ENCODE data around the gene TBCK.

Gene TBCK

DNA sequence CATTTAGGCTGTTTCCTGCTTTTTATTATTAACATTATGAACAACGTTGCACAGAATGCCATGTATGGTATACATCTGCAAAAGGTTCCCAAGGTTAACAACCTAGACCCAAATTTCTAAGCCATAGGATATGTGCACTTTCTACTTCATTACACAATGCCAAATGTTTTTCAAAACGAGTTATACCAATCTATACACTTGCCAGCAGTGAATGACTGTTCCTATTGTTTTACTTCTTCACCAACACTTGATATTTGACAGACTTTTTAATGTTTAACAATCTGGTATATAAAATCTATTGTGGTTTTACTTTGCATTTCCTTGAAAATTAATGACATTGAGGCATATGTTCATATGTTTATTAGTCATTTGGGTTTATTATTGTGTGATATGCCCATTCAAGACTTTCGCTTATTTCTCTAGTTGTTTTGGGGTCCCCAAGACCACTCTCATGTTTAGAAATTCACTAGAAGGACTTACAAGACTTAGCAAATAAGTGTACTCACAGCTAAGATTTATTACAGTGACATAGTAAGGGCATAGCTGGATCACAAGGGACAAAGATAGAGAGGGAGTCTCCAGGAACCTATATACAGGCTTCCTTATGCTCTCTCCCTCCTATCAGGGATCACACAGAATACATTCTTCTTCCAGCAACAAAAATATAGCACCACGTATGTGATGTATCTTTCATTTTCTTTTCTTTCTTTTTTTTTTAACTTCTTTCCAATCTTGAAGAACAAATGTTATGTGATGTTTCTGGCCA, 62.5 kb downstream of the TBCK start:
- no peak overlapping the region for H3K27ac ChIP-seq
- no peaks in the 10 kb centered on the region for H3K36me3 ChIP-seq (ENCODE audit: insufficient read depth)
- H3K4me3 ChIP-seq (IDR thresholded peaks at IDR 0.05; ENCODE audit: insufficient read depth, low read depth, low read length), result no peak overlapping the region
- no peak overlapping the region for H3K4me2 ChIP-seq
- no peak overlapping the region for H2AFZ ChIP-seq (ENCODE audit: low read depth)
- TF ChIP-seq, protein P1, sequence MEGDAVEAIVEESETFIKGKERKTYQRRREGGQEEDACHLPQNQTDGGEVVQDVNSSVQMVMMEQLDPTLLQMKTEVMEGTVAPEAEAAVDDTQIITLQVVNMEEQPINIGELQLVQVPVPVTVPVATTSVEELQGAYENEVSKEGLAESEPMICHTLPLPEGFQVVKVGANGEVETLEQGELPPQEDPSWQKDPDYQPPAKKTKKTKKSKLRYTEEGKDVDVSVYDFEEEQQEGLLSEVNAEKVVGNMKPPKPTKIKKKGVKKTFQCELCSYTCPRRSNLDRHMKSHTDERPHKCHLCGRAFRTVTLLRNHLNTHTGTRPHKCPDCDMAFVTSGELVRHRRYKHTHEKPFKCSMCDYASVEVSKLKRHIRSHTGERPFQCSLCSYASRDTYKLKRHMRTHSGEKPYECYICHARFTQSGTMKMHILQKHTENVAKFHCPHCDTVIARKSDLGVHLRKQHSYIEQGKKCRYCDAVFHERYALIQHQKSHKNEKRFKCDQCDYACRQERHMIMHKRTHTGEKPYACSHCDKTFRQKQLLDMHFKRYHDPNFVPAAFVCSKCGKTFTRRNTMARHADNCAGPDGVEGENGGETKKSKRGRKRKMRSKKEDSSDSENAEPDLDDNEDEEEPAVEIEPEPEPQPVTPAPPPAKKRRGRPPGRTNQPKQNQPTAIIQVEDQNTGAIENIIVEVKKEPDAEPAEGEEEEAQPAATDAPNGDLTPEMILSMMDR (conservative IDR thresholded peaks at IDR 0.05; ENCODE audit: low read depth, low read length), result no peak
- H4K20me1 ChIP-seq (ENCODE audit: insufficient read depth), result no peaks in the 10 kb centered on the region
- no peaks in the 10 kb centered on the region for H3K27me3 ChIP-seq (ENCODE audit: insufficient read depth, low read depth)
- no peak overlapping the region for H3K9ac ChIP-seq
- H3K4me1 ChIP-seq (ENCODE audit: low read depth, poor library complexity, severe bottlenecking), result no peaks in the 10 kb centered on the region
- H3K79me2 ChIP-seq (ENCODE audit: insufficient read depth, low read depth), result no peaks in the 10 kb centered on the region

DNA sequence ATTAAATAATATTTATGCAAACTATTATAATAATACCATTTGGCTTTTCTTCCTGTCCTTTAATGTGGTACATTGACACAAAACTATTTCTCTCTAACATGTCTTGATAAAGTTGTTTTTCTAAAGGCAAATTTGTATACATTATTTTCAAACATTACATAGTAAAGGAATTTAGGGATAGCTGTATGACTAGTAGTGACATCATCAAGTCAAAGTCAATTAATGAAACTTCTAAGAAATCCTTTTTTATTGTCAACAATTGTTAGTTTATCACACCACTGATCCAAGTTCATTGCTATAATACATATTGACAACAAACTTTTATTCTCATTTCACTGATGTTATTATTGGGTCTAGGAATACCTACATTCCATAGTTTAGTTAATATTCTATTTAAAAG, 68.4 kb downstream of the TBCK start:
- Histone ChIP-seq H3K36me3 (ENCODE audit: insufficient read depth) (no peaks in the 10 kb centered on the region), H3K27ac (no peak overlapping the region), H3K27me3 (ENCODE audit: insufficient read depth, low read depth) (no peaks in the 10 kb centered on the region), H3K4me1 (ENCODE audit: low read depth, poor library complexity, severe bottlenecking) (no peaks in the 10 kb centered on the region), H3K4me2 (no peak overlapping the region), H3K4me3 (IDR thresholded peaks at IDR 0.05; ENCODE audit: insufficient read depth, low read depth, low read length) (no peak overlapping the region), H4K20me1 (ENCODE audit: insufficient read depth) (no peaks in the 10 kb centered on the region), H3K9ac (no peak overlapping the region), H3K79me2 (ENCODE audit: insufficient read depth, low read depth) (no peaks in the 10 kb centered on the region), H2AFZ (ENCODE audit: low read depth) (no peak overlapping the region)
- TF ChIP-seq, protein P1 (conservative IDR thresholded peaks at IDR 0.05; ENCODE audit: low read depth, low read length), result no peak

GRCh38 chr4:106246441-106246840, 69.6 kb downstream of the TBCK start:
- Histone ChIP-seq H2AFZ (ENCODE audit: low read depth) (no peak overlapping the region), H3K36me3 (ENCODE audit: insufficient read depth) (no peaks in the 10 kb centered on the region), H3K9ac (no peak overlapping the region), H3K4me3 (IDR thresholded peaks at IDR 0.05; ENCODE audit: insufficient read depth, low read depth, low read length) (no peak overlapping the region), H3K27ac (no peak overlapping the region), H3K79me2 (ENCODE audit: insufficient read depth, low read depth) (no peaks in the 10 kb centered on the region), H4K20me1 (ENCODE audit: insufficient read depth) (no peaks in the 10 kb centered on the region), H3K4me2 (no peak overlapping the region), H3K4me1 (ENCODE audit: low read depth, poor library complexity, severe bottlenecking) (no peaks in the 10 kb centered on the region), H3K27me3 (ENCODE audit: insufficient read depth, low read depth) (no peaks in the 10 kb centered on the region)
- TF ChIP-seq, protein P1 (conservative IDR thresholded peaks at IDR 0.05; ENCODE audit: low read depth, low read length), result no peak

DNA sequence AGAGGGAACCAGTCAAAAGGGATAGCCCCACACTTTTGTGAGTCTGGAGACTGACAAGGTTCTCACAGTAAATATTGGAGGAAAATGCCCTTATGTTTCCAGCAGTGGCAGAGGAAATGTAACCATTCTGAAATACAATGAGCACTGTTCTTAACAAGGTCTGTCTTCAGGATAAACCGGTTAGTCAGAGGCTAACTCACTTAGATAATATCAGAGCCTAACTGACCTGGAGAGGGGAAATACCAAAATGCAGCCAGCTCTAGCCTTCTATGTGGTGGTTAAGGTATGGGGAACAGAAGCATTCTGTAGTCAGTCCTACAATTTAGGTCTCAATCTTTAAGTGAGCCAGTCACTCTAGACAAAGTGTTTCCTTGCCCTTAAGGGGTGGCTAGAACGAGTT, 70.8 kb downstream of the TBCK start:
- no peak overlapping the region for H3K27ac ChIP-seq
- no peak overlapping the region for H3K9ac ChIP-seq
- no peaks in the 10 kb centered on the region for H4K20me1 ChIP-seq (ENCODE audit: insufficient read depth)
- H3K36me3 ChIP-seq (ENCODE audit: insufficient read depth), result no peaks in the 10 kb centered on the region
- no peak overlapping the region for H3K4me3 ChIP-seq (IDR thresholded peaks at IDR 0.05; ENCODE audit: insufficient read depth, low read depth, low read length)
- no peaks in the 10 kb centered on the region for H3K27me3 ChIP-seq (ENCODE audit: insufficient read depth, low read depth)
- TF ChIP-seq, protein P1 (conservative IDR thresholded peaks at IDR 0.05; ENCODE audit: low read depth, low read length), result no peak
- H3K4me2 ChIP-seq, result no peak overlapping the region
- no peaks in the 10 kb centered on the region for H3K79me2 ChIP-seq (ENCODE audit: insufficient read depth, low read depth)
- no peaks in the 10 kb centered on the region for H3K4me1 ChIP-seq (ENCODE audit: low read depth, poor library complexity, severe bottlenecking)
- H2AFZ ChIP-seq (ENCODE audit: low read depth), result no peak overlapping the region

Measured in KMS-11 (cell line).